Skeletal muscle satellite cell (primary cell): Measurements from ENCODE around the gene TRIM45. TPM values are rescaled to one million over a fixed set of nuclear protein-coding genes. Genes with fewer than 3 reads are reported as not detected.
A peak's percentile ranks its signal among the peaks of the same experiment; 100 is the strongest.
"Not testable (repeated sequence)": the region's sequence is repeated elsewhere in the genome, so short reads cannot be mapped to it uniquely, and the experiment has no call there.

Source experiments
- H3K27me3 ChIP-seq: 2 replicates; pipeline ENCODE4 v1.7.0; 2013; ENCODE audit warnings: low read length; ENCODE audit not compliant: control insufficient read depth, insufficient read depth
- H3K36me3 ChIP-seq: 2 replicates; pipeline ENCODE4 v1.7.0; 2013; ENCODE audit warnings: mild to moderate bottlenecking, control low read depth, low read length; ENCODE audit not compliant: insufficient read depth
- H3K4me1 ChIP-seq: 2 replicates; pipeline ENCODE4 v1.7.0; 2013; ENCODE audit warnings: low read length; ENCODE audit not compliant: control insufficient read depth, insufficient read depth
- H3K4me2 ChIP-seq: 2 replicates; pipeline ENCODE4 v1.7.0; 2013; ENCODE audit warnings: mild to moderate bottlenecking, low read length
- H3K4me3 ChIP-seq: 2 replicates; pipeline ENCODE4 v1.7.0; 2013; ENCODE audit warnings: low read length
- H3K9ac ChIP-seq: 2 replicates; pipeline ENCODE4 v1.7.0; 2013; ENCODE audit warnings: mild to moderate bottlenecking, low read depth, low read length, moderate library complexity
- H3K9me3 ChIP-seq: replicated peaks from 2 replicates; pipeline ENCODE4 v1.7.0; 2013; ENCODE audit warnings: mild to moderate bottlenecking, control low read depth, low read length
- total RNA-seq: library from RNA; depleted of rRNA; stranded (reverse); fragments of >200 nt; gene quantifications from 2 replicates; pipeline ENCODE4 v1.2.3, GENCODE V29; 2012; rRNA removed

Gene TRIM45, protein sequence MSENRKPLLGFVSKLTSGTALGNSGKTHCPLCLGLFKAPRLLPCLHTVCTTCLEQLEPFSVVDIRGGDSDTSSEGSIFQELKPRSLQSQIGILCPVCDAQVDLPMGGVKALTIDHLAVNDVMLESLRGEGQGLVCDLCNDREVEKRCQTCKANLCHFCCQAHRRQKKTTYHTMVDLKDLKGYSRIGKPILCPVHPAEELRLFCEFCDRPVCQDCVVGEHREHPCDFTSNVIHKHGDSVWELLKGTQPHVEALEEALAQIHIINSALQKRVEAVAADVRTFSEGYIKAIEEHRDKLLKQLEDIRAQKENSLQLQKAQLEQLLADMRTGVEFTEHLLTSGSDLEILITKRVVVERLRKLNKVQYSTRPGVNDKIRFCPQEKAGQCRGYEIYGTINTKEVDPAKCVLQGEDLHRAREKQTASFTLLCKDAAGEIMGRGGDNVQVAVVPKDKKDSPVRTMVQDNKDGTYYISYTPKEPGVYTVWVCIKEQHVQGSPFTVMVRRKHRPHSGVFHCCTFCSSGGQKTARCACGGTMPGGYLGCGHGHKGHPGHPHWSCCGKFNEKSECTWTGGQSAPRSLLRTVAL
- total RNA-seq = 1.3 and 2.6 TPM in 2 replicates

DNA sequence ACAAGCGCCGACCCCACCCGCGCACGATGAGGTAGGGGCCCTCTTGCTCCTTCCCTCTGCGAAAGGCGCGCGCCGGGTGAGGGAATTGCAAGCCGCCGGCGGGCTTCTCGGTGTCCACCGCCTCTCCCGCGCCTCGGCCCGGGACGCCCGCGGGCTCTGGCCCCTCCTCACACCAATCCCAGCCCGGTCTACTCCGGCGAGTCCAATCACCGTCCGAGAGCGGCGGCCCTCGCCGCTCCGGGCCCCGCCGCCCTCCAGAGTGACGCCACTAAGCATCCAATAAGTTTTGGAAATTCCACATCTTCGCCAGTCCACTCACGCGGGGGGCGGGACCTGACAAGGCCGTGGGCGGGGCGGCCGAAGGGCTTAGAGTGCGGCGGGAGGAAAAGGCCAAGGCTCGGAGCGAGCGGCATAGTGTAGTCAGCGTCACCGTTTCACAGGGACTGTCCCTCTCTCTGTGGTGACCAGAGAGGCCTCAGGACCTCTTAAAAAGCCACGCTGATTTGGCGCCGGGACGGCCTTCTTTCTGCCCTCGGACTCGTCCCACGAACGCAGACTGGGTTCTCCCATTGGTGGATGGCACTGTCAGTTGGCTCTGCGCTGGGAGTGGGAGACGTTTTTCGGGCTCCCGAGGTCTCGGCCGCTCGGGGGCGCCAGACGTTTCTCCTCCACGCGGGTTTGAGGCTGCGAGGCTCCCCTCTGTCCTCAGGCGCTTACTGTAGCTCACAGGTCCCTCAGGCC lies at the start of gene TRIM45:
Gene TRIM45, minus strand, starts transcription at position 161 of the 741 bp plus-strand sequence. CDS start 548 bp downstream, outside the sequence.
- Histone ChIP-seq H3K4me2 (peak within 1 kb of the TSS; percentile 95), H3K9me3 (no peaks in the 10 kb centered on the region), H3K36me3 (no peaks in the 10 kb centered on the region), H3K9ac (peak within 1 kb of the TSS; percentile 90), H3K4me3 (peak within 1 kb of the TSS; percentile 89), H3K4me1 (peaks cover 14% of the 10 kb centered on the region), H3K27me3 (peaks cover 19% of the 10 kb centered on the region)

DNA sequence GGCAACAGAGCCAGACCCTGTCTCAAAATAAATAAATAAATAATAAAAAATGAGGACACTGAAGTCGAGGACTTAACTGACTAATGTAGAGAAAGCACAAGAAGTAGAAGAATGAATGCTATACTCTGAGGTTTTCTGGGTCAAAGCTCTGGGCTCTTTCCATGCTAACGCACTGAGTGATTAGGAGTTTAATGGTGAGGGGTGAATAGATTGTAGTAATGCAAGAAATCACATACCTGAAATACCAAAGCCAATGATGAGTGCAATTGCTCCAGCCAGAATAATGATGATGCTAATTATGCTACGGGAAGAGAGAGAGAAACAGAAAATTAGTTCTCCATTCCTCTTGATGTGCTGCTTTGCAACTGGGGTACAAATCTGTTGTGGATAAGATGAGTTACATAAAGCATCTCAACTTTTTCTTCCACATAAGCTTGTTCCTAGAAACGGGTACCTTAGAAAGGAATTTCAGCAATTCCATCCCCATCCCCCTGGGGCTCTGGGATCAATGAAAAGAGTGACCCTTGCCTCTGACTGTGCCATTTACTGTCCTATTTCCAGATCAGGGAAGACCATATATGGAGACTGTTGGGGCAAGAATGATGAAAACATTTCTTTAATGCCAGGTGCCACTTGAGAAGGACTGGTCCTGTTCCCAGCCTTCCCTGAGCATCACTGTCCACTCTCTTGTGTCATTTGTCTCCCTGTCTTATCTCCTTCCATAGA lies 48.5 kb upstream of the TRIM45 start:
- Histone ChIP-seq H3K4me1 (peaks cover 2% of the 10 kb centered on the region), H3K27me3 (no peaks in the 10 kb centered on the region), H3K4me3 (no peak overlapping the region), H3K9me3 (no peaks in the 10 kb centered on the region), H3K36me3 (no peaks in the 10 kb centered on the region), H3K9ac (no peak overlapping the region), H3K4me2 (no peak overlapping the region)

DNA sequence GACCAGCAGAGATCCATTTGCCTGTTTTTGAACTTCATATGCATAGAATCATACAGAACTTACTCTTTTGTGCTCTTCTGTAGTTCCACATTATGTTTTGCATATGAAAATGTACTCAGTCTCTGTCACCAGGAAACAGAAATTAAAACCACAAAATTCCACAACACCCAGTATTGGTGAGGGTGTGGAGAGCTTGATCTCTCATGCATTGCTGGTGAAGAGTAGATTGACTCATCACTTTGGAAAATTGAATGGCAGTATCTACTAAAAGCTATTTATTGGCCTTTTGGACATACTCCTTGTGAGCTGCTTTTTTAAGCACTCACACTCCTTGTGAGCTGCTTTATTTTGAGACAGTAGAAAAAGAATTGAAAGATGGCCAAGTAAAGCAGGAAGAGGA lies 45.9 kb upstream of the TRIM45 start:
- Histone ChIP-seq H3K4me3 (no peak overlapping the region), H3K36me3 (no peaks in the 10 kb centered on the region), H3K27me3 (no peaks in the 10 kb centered on the region), H3K9ac (no peak overlapping the region), H3K4me1 (peaks cover 2% of the 10 kb centered on the region), H3K9me3 (no peaks in the 10 kb centered on the region), H3K4me2 (no peak overlapping the region)

DNA sequence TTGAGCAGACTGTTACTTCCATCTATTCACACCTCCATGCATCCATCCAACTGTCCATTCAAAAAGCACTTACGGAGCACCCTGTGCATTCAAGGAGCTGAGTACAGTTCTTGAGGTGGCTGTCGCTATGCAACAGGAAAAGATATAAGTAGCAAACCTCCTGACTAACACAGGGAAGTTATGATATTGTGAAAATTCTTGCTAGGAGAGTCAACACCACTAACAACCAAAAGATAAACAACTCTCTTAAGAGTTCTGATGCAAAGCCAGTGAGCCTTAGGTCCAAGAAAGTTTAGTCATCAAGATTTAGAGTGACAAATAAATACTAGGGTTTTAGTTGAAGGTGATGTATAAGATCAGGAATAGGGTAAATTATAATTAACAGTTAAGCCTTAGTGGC lies 44.5 kb upstream of the TRIM45 start:
- Histone ChIP-seq H3K27me3 (no peaks in the 10 kb centered on the region), H3K9me3 (no peaks in the 10 kb centered on the region), H3K4me2 (no peak overlapping the region), H3K9ac (no peak overlapping the region), H3K36me3 (no peaks in the 10 kb centered on the region), H3K4me1 (peaks cover 2% of the 10 kb centered on the region), H3K4me3 (no peak overlapping the region)

DNA sequence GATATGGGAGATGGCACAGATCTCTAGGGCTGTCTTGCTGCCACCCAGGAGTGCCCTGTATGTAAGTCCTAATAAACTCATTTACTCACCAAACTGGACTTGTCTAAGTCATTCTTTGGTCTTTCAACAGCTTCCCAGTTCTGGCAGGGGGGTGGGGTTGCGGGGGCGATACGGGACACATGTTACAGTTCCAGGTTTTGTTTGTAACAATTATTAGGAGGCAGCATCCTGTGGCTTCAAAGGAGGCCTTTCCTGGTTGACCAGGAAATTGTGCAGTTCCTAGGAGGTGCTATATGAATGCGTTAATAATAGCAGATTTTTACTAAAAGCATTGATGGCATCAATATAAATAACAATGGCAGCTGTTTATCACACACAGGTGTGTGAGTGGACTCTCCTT lies 42.7 kb upstream of the TRIM45 start:
- no peak overlapping the region for H3K4me3 ChIP-seq
- no peaks in the 10 kb centered on the region for H3K36me3 ChIP-seq
- H3K9ac ChIP-seq = no peak overlapping the region
- peaks cover 2% of the 10 kb centered on the region for H3K4me1 ChIP-seq
- H3K9me3 ChIP-seq = no peaks in the 10 kb centered on the region
- H3K4me2 ChIP-seq = no peak overlapping the region
- peaks cover 7% of the 10 kb centered on the region for H3K27me3 ChIP-seq

DNA sequence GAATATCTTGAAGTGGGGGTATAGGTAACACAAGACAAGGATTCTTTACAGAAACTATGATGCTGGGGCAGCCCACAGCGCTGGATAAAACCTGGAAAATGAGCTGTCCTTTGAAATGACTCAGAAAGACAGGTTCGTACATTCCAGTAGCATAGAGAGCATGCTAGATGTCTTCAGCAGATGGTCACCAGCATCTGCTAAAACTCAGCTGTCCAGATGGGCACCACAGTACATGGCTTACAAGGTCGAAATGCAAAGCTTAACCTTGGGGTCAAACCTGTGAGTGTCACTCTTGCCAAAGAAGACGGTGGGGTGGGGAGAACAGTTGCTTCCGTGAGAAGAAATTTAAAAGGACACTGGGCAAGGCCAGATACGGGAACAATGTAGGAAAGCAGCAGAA lies 41.3 kb upstream of the TRIM45 start:
- Histone ChIP-seq H3K27me3 (peaks cover 7% of the 10 kb centered on the region), H3K4me1 (peaks cover 2% of the 10 kb centered on the region), H3K4me3 (no peak overlapping the region), H3K9me3 (no peaks in the 10 kb centered on the region), H3K36me3 (no peaks in the 10 kb centered on the region), H3K9ac (no peak overlapping the region), H3K4me2 (no peak overlapping the region)

DNA sequence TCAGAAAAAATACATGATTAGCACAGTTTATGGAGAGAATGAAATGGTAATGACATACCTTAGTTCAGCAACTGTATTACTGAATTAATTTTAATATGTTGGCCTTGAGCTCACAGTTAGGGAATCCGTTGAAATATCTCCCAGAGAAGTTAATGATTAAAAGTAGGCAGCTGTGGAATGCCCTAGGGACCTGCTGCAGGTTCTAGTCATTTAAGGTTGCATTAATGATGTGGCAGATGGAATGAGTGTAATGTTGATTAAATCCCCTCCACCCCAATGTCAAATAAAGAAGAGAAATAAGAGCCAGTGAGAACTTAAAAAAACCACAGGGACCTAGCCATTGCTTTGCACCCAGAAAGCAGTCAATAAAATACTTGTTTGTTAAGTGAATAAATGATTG lies 40.3 kb upstream of the TRIM45 start:
- Histone ChIP-seq H3K4me2 (no peak overlapping the region), H3K36me3 (no peaks in the 10 kb centered on the region), H3K9ac (no peak overlapping the region), H3K9me3 (no peaks in the 10 kb centered on the region), H3K27me3 (peaks cover 7% of the 10 kb centered on the region), H3K4me1 (peaks cover 2% of the 10 kb centered on the region), H3K4me3 (no peak overlapping the region)

DNA sequence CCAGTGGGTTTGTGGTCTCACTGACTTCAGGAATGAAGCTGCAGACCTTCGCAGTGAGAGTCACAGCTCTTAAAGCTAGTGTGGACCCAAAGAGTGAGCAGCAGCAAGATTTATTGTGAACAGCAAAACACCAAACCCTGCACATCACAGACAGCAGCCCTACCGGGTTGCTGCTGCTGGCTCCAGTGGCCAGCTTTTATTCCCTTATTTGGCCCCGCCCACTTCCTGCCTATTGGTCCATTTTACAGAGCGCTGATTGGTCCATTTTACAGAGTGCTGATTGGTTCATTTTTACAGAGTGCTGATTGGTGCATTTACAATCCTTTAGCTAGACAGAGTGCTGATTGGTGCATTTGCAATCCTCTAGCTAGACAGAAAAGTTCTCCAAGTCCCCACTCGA lies 29.8 kb upstream of the TRIM45 start:
- H3K27me3 ChIP-seq, H3K9ac ChIP-seq, H3K9me3 ChIP-seq, H3K4me2 ChIP-seq, H3K36me3 ChIP-seq, H3K4me3 ChIP-seq: not testable (repeated sequence)
- H3K4me1 ChIP-seq = peaks cover 18% of the 10 kb centered on the region

DNA sequence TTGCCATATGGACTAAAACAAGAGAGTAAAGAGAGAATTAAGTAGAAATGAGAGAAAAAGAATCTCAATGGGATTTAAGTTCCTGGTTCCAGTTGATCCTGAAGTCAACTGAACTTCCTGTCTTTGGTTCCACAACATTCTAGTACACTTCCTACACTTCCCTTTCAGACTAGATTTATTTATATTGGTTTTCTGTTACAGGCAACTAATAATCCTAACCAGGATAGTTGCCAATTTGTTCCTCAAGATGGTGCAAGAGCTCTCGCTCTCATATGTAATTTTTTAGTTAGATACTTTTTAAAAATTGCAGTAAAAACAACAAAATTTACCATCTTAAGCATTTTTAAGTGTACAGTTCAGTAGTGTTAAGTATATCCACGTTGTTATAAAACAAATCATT lies 28.8 kb upstream of the TRIM45 start:
- Histone ChIP-seq H3K9ac (no peak overlapping the region), H3K27me3 (no peaks in the 10 kb centered on the region), H3K36me3 (no peaks in the 10 kb centered on the region), H3K4me1 (peaks cover 21% of the 10 kb centered on the region), H3K9me3 (no peaks in the 10 kb centered on the region), H3K4me3 (no peak overlapping the region), H3K4me2 (no peak overlapping the region)

DNA sequence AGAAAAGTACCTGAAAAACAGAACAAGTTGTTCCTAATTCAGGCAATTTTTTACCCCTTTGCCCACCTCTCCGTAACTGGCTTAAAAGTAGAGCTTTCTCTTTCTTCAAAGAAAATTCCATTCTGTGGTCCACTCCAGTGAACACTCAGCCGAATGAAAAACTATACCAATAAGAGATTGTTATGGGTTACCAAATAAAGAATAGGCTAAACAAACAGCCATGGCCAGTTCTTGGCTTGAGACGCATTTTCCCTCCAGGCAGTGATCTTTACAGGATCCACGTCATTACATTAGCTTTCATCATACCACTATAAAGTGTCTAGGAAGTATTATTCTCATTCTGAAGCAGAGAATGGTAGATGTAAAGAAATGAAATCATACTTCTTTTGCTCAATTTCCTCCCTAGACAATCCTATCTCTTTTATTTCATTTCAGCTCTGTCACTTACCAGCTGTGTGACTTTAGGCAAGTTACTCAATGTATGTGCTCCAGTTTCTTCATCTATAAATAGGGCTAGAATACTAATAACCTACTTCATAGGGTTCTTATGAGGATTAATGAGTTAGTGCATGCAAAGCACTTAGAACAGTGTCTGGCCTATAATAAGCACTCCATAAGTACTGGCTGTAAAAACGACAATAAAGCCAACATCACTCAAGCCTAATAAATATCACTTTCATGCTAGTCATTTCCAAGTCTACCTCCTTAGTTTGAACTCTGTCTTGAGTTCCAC lies 26.5 kb upstream of the TRIM45 start:
- Histone ChIP-seq H3K36me3 (no peaks in the 10 kb centered on the region), H3K9me3 (no peaks in the 10 kb centered on the region), H3K4me3 (peak overlapping the region; percentile 26), H3K27me3 (no peaks in the 10 kb centered on the region), H3K4me2 (no peak overlapping the region), H3K9ac (peak overlapping the region; percentile 4), H3K4me1 (peaks cover 21% of the 10 kb centered on the region)
